WERI-Rb-1 (cell line): ENCODE results near the gene DHFR2.
A peak's percentile ranks its signal among the peaks of the same experiment; 100 is the strongest.

Source experiments
- DNase-seq: peaks from one replicate; pipeline ENCODE4 v3.0.0-alpha.2; 2020
- H3K27ac ChIP-seq: fragments of 250-450 bp; sonication (Bioruptor Pico); 2 replicates; pipeline ENCODE4 v1.5.1; 2020; ENCODE audit warnings: mild to moderate bottlenecking, moderate library complexity
- H3K27me3 ChIP-seq: fragments of 250-450 bp; sonication (Bioruptor Pico); 2 replicates; pipeline ENCODE4 v1.5.1; 2021; ENCODE audit warnings: mild to moderate bottlenecking, low read depth, moderate library complexity; ENCODE audit not compliant: insufficient read depth, severe bottlenecking
- H3K36me3 ChIP-seq: fragments of 250-450 bp; sonication (Bioruptor Pico); 2 replicates; pipeline ENCODE4 v1.5.1; 2020; ENCODE audit warnings: mild to moderate bottlenecking, moderate library complexity
- H3K4me3 ChIP-seq: 2 replicates; pipeline ENCODE4 v1.5.1; 2011; ENCODE audit warnings: low read depth, mild to moderate bottlenecking, control low read depth, low read length
- H3K9me3 ChIP-seq: fragments of 250-450 bp; sonication (Bioruptor Pico); 2 replicates; pipeline ENCODE4 v1.5.1; 2021; ENCODE audit warnings: mild to moderate bottlenecking, moderate library complexity; ENCODE audit not compliant: severe bottlenecking
- TF ChIP-seq, protein P1 (sequence below): IDR thresholded peaks from 2 replicates; pipeline ENCODE4 v1.5.1; 2011; ENCODE audit warnings: low read depth, mild to moderate bottlenecking, control low read depth, inconsistent platforms, low read length

Gene DHFR2

GRCh38 chr3:94043285-94043684 lies 19.4 kb downstream of the DHFR2 start:
- Histone ChIP-seq H3K4me3 (no peak overlapping the region), H3K9me3 (peaks cover 4% of the 10 kb centered on the region), H3K27me3 (no peaks in the 10 kb centered on the region), H3K36me3 (peaks cover 8% of the 10 kb centered on the region), H3K27ac (no peak overlapping the region)
- DNase-seq = no peak
- TF ChIP-seq, protein P1, sequence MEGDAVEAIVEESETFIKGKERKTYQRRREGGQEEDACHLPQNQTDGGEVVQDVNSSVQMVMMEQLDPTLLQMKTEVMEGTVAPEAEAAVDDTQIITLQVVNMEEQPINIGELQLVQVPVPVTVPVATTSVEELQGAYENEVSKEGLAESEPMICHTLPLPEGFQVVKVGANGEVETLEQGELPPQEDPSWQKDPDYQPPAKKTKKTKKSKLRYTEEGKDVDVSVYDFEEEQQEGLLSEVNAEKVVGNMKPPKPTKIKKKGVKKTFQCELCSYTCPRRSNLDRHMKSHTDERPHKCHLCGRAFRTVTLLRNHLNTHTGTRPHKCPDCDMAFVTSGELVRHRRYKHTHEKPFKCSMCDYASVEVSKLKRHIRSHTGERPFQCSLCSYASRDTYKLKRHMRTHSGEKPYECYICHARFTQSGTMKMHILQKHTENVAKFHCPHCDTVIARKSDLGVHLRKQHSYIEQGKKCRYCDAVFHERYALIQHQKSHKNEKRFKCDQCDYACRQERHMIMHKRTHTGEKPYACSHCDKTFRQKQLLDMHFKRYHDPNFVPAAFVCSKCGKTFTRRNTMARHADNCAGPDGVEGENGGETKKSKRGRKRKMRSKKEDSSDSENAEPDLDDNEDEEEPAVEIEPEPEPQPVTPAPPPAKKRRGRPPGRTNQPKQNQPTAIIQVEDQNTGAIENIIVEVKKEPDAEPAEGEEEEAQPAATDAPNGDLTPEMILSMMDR = no peak

DNA sequence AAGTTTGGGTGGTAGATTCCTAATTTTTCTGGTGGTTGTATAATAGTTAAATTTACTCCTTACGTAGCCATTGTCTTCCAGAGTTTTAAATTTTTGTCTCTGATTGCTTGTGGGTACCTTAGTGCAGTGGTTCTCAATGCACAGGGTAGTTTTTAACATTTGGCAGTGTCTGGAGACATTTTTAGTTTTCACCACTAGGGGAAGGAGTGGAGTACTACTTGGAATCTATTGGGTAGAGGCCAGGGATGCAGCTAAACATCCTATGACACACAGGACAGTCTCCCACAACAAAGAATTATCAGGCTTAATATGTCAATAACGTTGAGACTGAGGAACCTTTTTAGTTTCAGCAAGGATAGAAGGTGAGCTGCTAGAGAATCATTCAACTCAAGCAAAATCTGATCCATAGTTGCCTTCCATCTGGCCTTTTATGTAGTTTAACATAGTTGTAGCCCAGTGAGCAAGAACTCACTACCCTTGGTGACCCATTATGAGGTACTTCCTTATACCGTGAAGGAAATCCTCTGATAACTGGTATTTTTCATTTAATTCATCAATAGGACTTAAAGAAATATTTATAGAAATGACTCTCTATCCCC lies 25.7 kb downstream of the DHFR2 start:
- peaks cover 3% of the 10 kb centered on the region; the same call in 1 of the 2 replicates for H3K36me3 ChIP-seq
- TF ChIP-seq, protein P1 = peak; percentile 45
- H3K27ac ChIP-seq = no peak overlapping the region
- no peak overlapping the region for H3K4me3 ChIP-seq
- no peaks in the 10 kb centered on the region for H3K9me3 ChIP-seq
- H3K27me3 ChIP-seq = no peaks in the 10 kb centered on the region
- no peak for DNase-seq

- H3K36me3 ChIP-seq = no peaks in the 10 kb centered on the region
- no peaks in the 10 kb centered on the region for H3K27me3 ChIP-seq
- TF ChIP-seq, protein P1 = no peak
- no peak for DNase-seq
- no peak within 1 kb of the TSS for H3K27ac ChIP-seq
- no peak within 1 kb of the TSS for H3K4me3 ChIP-seq
- H3K9me3 ChIP-seq = no peaks in the 10 kb centered on the region
Measured at GRCh38 chr3:94028093-94028837, 34.5 kb downstream of the DHFR2 start, which contains the start of gene STX19. TSS of gene STX19 (minus strand) at chr3:94028597. CDS start at chr3:94015269, 13,328 bp downstream.

- H3K36me3 ChIP-seq = no peaks in the 10 kb centered on the region; the same call in 1 of the 2 replicates
- TF ChIP-seq, protein P1 = no peak
- no peaks in the 10 kb centered on the region for H3K27me3 ChIP-seq
- no peak overlapping the region for H3K4me3 ChIP-seq
- H3K27ac ChIP-seq = no peak overlapping the region
- no peak for DNase-seq
- no peaks in the 10 kb centered on the region for H3K9me3 ChIP-seq
Measured at GRCh38 chr3:94026623-94027022, 36.1 kb downstream of the DHFR2 start.

GRCh38 chr3:94024385-94024784 lies 38.3 kb downstream of the DHFR2 start:
- DNase-seq = no peak
- no peaks in the 10 kb centered on the region; the same call in 1 of the 2 replicates for H3K36me3 ChIP-seq
- no peaks in the 10 kb centered on the region for H3K9me3 ChIP-seq
- no peak overlapping the region for H3K27ac ChIP-seq
- TF ChIP-seq, protein P1 = no peak
- H3K4me3 ChIP-seq = no peak overlapping the region
- H3K27me3 ChIP-seq = no peaks in the 10 kb centered on the region
